ENCODE measurements around the gene APOBEC3F.
"Not testable (repeated sequence)": the region's sequence is repeated elsewhere in the genome, so short reads cannot be mapped to it uniquely, and the experiment has no call there.

GRCh38 chr22:39061951-39062350 lies 21.3 kb downstream of the APOBEC3F start:
- TF ChIP-seq CTCF, POLR2A (IDR thresholded peaks at IDR 0.05): not testable (repeated sequence)
